AG09309 (cell line): ENCODE results near the gene TECPR2.

ENCODE experiments used
- DNase-seq: peaks from one replicate; pipeline ENCODE4 v3.0.0-alpha.2; 2010; ENCODE audit warnings: low read depth
- H3K4me3 ChIP-seq: 2 replicates; pipeline ENCODE4 v1.5.1; 2011; ENCODE audit warnings: mild to moderate bottlenecking, low read depth, low read length, moderate library complexity; ENCODE audit not compliant: control insufficient read depth
- TF ChIP-seq, protein P1 (sequence below): IDR thresholded peaks from 2 replicates; pipeline ENCODE4 v1.5.1; 2011; ENCODE audit warnings: mild to moderate bottlenecking, low read depth, low read length, inconsistent platforms; ENCODE audit not compliant: insufficient read depth, control insufficient read depth; ENCODE audit errors: missing control alignments

The TECPR2 gene

GRCh38 chr14:102439556-102439955 is 76.8 kb downstream of the TECPR2 start:
- DNase-seq: no peak
- H3K4me3 ChIP-seq: no peak overlapping the region
- TF ChIP-seq, protein P1, sequence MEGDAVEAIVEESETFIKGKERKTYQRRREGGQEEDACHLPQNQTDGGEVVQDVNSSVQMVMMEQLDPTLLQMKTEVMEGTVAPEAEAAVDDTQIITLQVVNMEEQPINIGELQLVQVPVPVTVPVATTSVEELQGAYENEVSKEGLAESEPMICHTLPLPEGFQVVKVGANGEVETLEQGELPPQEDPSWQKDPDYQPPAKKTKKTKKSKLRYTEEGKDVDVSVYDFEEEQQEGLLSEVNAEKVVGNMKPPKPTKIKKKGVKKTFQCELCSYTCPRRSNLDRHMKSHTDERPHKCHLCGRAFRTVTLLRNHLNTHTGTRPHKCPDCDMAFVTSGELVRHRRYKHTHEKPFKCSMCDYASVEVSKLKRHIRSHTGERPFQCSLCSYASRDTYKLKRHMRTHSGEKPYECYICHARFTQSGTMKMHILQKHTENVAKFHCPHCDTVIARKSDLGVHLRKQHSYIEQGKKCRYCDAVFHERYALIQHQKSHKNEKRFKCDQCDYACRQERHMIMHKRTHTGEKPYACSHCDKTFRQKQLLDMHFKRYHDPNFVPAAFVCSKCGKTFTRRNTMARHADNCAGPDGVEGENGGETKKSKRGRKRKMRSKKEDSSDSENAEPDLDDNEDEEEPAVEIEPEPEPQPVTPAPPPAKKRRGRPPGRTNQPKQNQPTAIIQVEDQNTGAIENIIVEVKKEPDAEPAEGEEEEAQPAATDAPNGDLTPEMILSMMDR: no peak

GRCh38 chr14:102440392-102440791 is 77.7 kb downstream of the TECPR2 start:
- TF ChIP-seq, protein P1: no peak
- no peak overlapping the region for H3K4me3 ChIP-seq
- DNase-seq: no peak

DNA sequence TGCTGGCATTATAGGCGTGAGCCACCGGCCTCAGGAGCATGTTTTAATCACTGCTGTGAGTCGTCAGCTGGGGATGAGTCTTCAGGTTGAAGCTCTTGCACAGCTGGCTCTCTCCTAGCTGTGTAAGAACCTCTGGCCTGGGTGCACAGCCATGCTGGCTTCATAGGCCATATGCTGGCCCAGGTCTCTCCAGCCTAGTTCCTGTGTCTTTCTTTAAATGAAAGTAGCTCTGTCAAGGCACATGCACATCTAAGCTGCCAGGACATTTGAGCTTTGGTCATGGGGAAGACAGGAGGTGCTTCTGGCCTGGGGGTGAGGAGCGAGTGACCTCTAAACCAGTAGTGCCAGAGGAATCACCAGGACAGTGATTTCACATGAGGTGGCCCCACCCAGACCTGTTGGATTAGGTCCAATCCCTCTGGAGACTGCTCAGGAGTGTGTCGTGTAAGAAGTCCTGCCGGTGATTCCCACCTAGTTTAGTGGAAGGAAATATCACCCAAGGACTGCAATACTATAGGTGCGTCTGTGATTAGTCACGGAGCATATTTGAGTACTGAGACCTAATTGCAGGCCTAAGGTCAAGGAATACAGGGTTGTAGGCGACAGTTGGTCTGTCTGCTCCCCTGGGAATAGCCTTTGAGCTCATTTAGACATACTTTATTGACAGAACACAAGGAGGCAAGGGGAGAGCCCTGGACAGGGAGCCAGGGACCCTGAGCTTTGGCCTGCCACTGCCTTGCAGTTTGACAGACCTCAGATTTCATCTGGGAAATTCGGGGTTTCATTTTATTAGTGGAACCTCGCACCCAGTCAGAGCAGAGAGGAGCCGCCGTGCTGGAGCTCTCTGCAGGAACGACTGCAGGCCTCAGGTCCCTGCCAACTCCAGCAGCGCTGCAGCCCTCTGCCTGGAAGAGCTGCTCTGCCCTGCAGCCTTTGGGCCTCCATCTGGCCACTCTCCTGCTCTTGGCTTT is 79.8 kb downstream of the TECPR2 start:
- TF ChIP-seq, protein P1: no peak
- no peak for DNase-seq

DNA sequence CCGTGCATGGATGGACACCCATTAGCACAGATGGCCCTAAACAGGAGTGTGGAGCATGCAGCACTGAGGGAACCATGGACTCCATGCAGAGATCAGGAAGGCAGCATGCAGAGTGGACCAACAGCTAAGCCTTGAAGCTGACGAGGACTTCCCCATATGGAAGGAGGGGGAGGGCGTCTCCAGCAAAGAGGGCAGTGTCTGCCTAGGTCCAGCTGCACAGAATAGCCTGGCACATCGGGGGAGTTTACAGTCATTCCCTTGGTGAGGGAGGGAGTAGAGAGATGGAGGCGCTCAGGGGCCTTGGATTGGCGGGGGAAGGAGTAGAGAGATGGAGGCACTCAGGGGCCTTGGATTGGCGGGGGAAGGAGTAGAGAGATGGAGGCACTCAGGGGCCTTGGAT is 82.3 kb downstream of the TECPR2 start:
- no peak for DNase-seq
- H3K4me3 ChIP-seq: no peak overlapping the region
- TF ChIP-seq, protein P1: no peak

More for the DNA sequence above, 79.8 kb downstream of the TECPR2 start:
- H3K4me3 ChIP-seq: no peak overlapping the region

DNA sequence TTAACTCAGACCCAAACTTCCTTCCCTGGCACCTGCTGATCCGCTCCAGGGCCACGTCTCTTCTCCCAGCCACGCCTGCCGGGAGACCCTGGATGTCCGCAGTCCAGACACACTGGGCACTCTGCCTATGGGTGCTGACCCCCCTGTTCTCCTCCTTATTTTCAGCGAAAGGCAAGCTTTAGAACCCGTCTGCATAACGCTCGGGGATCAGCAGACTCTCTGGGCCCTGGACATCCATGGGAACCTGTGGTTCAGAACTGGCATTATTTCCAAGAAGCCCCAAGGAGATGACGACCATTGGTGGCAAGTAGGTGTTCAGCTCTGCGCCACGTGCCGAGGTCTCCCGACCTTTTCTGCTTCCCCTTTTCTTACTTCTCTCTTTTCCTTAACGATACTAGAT is 82.9 kb downstream of the TECPR2 start:
- DNase-seq: no peak
- TF ChIP-seq, protein P1: no peak

GRCh38 chr14:102450206-102451063 is 87.7 kb downstream of the TECPR2 start:
- DNase-seq: no peak
- TF ChIP-seq, protein P1: no peak
- no peak overlapping the region for H3K4me3 ChIP-seq

More for the DNA sequence above, 82.9 kb downstream of the TECPR2 start:
- no peak overlapping the region for H3K4me3 ChIP-seq
